Keratinocyte (primary cell): Measurements from ENCODE around the gene MAGI1. TPM values are rescaled to one million over a fixed set of nuclear protein-coding genes. Genes with fewer than 3 reads are reported as not detected.

Source experiments
- DNase-seq: peaks from one replicate; pipeline ENCODE4 v3.0.0-alpha.2; 2011; ENCODE audit warnings: low read depth, missing footprints, low spot score
- FAIRE-seq: peaks from 2 replicates; lab custom pipeline; 2011; peaks lifted over from hg19 to GRCh38; lab: Jason Lieb, UNC
- H2AFZ ChIP-seq: 2 replicates; pipeline ENCODE4 v1.6.0; 2012; ENCODE audit warnings: low read length, control low read depth, inconsistent platforms; ENCODE audit not compliant: control insufficient read depth
- H3K27ac ChIP-seq: 2 replicates; pipeline ENCODE4 v1.5.1; 2011; ENCODE audit warnings: low read length; ENCODE audit not compliant: control insufficient read depth, insufficient read depth
- H3K27me3 ChIP-seq: 3 replicates; pipeline ENCODE4 v1.6.0; 2011; ENCODE audit warnings: low read length; ENCODE audit not compliant: control insufficient read depth, insufficient read depth; ENCODE audit errors: extremely low read depth
- H3K36me3 ChIP-seq, 2 experiments: 2 replicates in 1 of 2; 3 replicates in 1 of 2; pipeline ENCODE4 v1.5.1; 2011; ENCODE audit warnings: low read length in 2 of 2, mild to moderate bottlenecking in 1 of 2; ENCODE audit not compliant: control insufficient read depth in 2 of 2, insufficient read depth in 2 of 2; ENCODE audit errors: extremely low read depth in 1 of 2
- H3K4me1 ChIP-seq: 3 replicates; pipeline ENCODE4 v1.5.1; 2011; ENCODE audit warnings: low read length; ENCODE audit not compliant: control insufficient read depth, insufficient read depth; ENCODE audit errors: extremely low read depth
- H3K4me2 ChIP-seq: 3 replicates; pipeline ENCODE4 v1.6.0; 2011; ENCODE audit warnings: low read depth, low read length; ENCODE audit not compliant: control insufficient read depth, insufficient read depth; ENCODE audit errors: extremely low read depth
- H3K4me3 ChIP-seq, 3 experiments: fragments of 200-600 bp in 1 of 3; sonication (generic) in 1 of 3; 2 replicates in 2 of 3; 3 replicates in 1 of 3; pipeline ENCODE4 v1.5.1; 2011 to 2016; ENCODE audit warnings: low read length in 3 of 3, mild to moderate bottlenecking in 3 of 3, control low read depth in 2 of 3, inconsistent platforms in 1 of 3, low read depth in 1 of 3, mixed read lengths in 1 of 3, mixed run types in 1 of 3, moderate library complexity in 1 of 3; ENCODE audit not compliant: control insufficient read depth in 2 of 3, insufficient read depth in 2 of 3; ENCODE audit errors: extremely low read depth in 1 of 3
- H3K79me2 ChIP-seq: 2 replicates; pipeline ENCODE4 v1.6.0; 2012; ENCODE audit warnings: low read length; ENCODE audit not compliant: control insufficient read depth, insufficient read depth
- H3K9ac ChIP-seq: 3 replicates; pipeline ENCODE4 v1.6.0; 2011; ENCODE audit warnings: low read length; ENCODE audit not compliant: control insufficient read depth, insufficient read depth; ENCODE audit errors: extremely low read depth
- H3K9me1 ChIP-seq: 3 replicates; pipeline ENCODE4 v1.6.0; 2011; ENCODE audit warnings: low read length; ENCODE audit not compliant: control insufficient read depth, insufficient read depth; ENCODE audit errors: extremely low read depth
- H3K9me3 ChIP-seq: 2 replicates; pipeline ENCODE4 v1.5.1; 2012; ENCODE audit warnings: low read depth, low read length; ENCODE audit not compliant: control insufficient read depth
- H4K20me1 ChIP-seq: 3 replicates; pipeline ENCODE4 v1.6.0; 2011; ENCODE audit warnings: low read length; ENCODE audit not compliant: control insufficient read depth, insufficient read depth; ENCODE audit errors: extremely low read depth
- EZH2 ChIP-seq: IDR thresholded peaks from one replicate; pipeline ENCODE4 v1.6.1; 2012; ENCODE audit warnings: inconsistent platforms, mild to moderate bottlenecking, low read length, moderate library complexity
- dilution Hi-C: fragments of 300-500 bp; cut with MboI; formaldehyde crosslinking; loops from one replicate; pipeline ENCODE4 v1.7.0; 2020; ENCODE audit warnings: low sequenced_read_pairs; ENCODE audit not compliant: extremely low pct_ligation_motif_present
- polyA plus RNA-seq, 5 experiments: library from polyadenylated mRNA; depleted of rRNA in 3 of 5; stranded (reverse) in 3 of 5; stranded (forward) in 1 of 5; unstranded in 1 of 5; fragments of >200 nt; gene quantifications; 1 replicate in 1 of 5; 2 replicates in 3 of 5; 3 replicates in 1 of 5; pipeline versions ENCODE4 v1.2.1 to v1.2.3, GENCODE V29; 2011 to 2012; ENCODE audit warnings: missing spikeins in 2 of 5, low read depth in 1 of 5, low replicate concordance in 1 of 5
- TF ChIP-seq, protein P1 (sequence below), 3 experiments: IDR thresholded peaks in 1 of 3; conservative IDR thresholded peaks in 1 of 3; optimal IDR thresholded peaks in 1 of 3; 2 replicates in 2 of 3; 3 replicates in 1 of 3; pipeline versions ENCODE3 to v1.5.1; 2011; ENCODE audit warnings: low read length in 3 of 3, mild to moderate bottlenecking in 3 of 3, moderate library complexity in 2 of 3, control low read depth in 1 of 3, inconsistent platforms in 1 of 3; ENCODE audit not compliant: insufficient read depth in 2 of 3; ENCODE audit errors: extremely low read depth in 1 of 3

MAGI1 gene
- polyA plus RNA-seq, 1 donor (not counting 4 experiments of a cell fraction or from before 2014, with no cell fraction given): 10.9 TPM

DNA sequence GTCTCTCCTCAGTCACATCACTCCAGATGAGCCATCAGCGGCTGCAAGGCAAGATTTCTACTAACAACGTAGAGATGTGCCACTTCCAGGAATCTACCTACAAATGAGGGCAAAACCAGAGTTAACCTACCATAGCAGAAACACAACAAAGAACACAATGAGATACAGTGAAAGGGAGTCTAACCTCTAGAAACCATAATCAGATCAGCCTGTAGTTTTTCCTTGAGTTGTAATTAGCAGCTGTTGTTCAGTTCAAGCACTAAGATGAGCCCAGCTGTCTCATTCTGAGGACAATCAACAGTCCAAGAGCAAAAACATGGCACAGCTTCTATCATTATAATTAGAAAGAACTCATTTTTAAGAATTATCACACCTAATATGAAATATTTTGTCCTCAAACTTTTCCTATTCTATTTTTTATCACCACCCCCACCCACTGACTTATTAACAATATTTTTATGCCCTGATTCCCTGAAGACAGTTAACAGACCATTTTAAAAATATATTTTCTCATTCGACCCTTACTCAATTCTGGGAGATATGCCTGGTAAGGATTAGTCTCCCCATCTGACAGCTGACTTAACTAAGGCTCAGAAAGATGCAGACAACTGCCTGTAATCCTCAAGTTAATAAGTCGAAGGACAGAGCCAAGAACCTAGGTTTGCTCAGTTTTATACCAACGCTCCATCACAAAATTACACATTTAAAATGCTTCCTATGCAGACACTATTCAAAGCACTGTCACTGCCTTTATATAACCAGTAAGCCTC lies 50.1 kb downstream of the MAGI1 start:
- H3K9me1 ChIP-seq: no peaks in the 10 kb centered on the region
- no peak overlapping the region for H3K27ac ChIP-seq
- H2AFZ ChIP-seq: no peak overlapping the region
- no peak overlapping the region for H3K4me2 ChIP-seq
- FAIRE-seq (no peak), DNase-seq (no peak)
- no peak overlapping the region for H3K4me3 ChIP-seq
- dilution Hi-C loops: no loop called here
- no peak overlapping the region for H3K9ac ChIP-seq
- H3K79me2 ChIP-seq: no peaks in the 10 kb centered on the region
- no peaks in the 10 kb centered on the region for H4K20me1 ChIP-seq
- no peaks in the 10 kb centered on the region for H3K9me3 ChIP-seq
- no peaks in the 10 kb centered on the region for H3K4me1 ChIP-seq
- H3K36me3 ChIP-seq: no peaks in the 10 kb centered on the region
- TF ChIP-seq, protein P1, sequence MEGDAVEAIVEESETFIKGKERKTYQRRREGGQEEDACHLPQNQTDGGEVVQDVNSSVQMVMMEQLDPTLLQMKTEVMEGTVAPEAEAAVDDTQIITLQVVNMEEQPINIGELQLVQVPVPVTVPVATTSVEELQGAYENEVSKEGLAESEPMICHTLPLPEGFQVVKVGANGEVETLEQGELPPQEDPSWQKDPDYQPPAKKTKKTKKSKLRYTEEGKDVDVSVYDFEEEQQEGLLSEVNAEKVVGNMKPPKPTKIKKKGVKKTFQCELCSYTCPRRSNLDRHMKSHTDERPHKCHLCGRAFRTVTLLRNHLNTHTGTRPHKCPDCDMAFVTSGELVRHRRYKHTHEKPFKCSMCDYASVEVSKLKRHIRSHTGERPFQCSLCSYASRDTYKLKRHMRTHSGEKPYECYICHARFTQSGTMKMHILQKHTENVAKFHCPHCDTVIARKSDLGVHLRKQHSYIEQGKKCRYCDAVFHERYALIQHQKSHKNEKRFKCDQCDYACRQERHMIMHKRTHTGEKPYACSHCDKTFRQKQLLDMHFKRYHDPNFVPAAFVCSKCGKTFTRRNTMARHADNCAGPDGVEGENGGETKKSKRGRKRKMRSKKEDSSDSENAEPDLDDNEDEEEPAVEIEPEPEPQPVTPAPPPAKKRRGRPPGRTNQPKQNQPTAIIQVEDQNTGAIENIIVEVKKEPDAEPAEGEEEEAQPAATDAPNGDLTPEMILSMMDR (optimal IDR thresholded peaks at IDR 0.05 in 1 of 3, IDR thresholded peaks at IDR 0.05 in 1 of 3, conservative IDR thresholded peaks at IDR 0.05 in 1 of 3; ENCODE audit: extremely low read depth in 1 of 3, insufficient read depth in 2 of 3, low read length in 3 of 3): no peak
- no peak for TF ChIP-seq EZH2
- H3K27me3 ChIP-seq: no peaks in the 10 kb centered on the region

DNA sequence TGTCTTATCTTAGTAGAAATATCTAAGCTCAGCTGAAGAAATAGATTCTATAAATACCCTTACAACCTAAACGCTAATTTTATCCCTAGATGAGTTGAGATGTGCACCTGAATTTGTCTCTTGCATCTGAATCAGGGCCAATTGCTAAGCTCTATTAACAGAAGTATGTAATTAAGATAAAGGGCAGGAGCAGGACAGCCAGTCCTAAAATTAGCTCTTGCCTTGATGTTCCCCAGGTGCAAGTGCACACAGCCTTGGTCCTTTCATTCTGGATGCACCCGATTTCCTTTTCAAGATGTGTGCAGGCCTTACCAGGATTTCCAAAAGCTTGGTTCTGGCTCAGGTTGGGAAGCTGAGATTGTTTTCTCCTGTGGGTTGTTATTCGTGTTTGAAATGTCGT lies 52.4 kb downstream of the MAGI1 start:
- Histone ChIP-seq H3K36me3 (no peaks in the 10 kb centered on the region), H2AFZ (no peak overlapping the region), H3K4me1 (no peaks in the 10 kb centered on the region), H3K27me3 (no peaks in the 10 kb centered on the region), H3K9me1 (no peaks in the 10 kb centered on the region), H3K9ac (no peak overlapping the region), H3K9me3 (no peaks in the 10 kb centered on the region), H3K79me2 (no peaks in the 10 kb centered on the region), H3K4me2 (no peak overlapping the region), H3K4me3 (no peak overlapping the region), H3K27ac (no peak overlapping the region), H4K20me1 (no peaks in the 10 kb centered on the region)
- dilution Hi-C loops: no loop called here
- DNase-seq: no peak
- FAIRE-seq: no peak
- TF ChIP-seq EZH2: no peak
- TF ChIP-seq, protein P1 (optimal IDR thresholded peaks at IDR 0.05 in 1 of 3, IDR thresholded peaks at IDR 0.05 in 1 of 3, conservative IDR thresholded peaks at IDR 0.05 in 1 of 3; ENCODE audit: extremely low read depth in 1 of 3, insufficient read depth in 2 of 3, low read length in 3 of 3): no peak
